ENCODE data around the gene SMARCA2.
"Not testable (repeated sequence)": the region's sequence is repeated elsewhere in the genome, so short reads cannot be mapped to it uniquely, and the experiment has no call there.

SMARCA2 gene

DNA sequence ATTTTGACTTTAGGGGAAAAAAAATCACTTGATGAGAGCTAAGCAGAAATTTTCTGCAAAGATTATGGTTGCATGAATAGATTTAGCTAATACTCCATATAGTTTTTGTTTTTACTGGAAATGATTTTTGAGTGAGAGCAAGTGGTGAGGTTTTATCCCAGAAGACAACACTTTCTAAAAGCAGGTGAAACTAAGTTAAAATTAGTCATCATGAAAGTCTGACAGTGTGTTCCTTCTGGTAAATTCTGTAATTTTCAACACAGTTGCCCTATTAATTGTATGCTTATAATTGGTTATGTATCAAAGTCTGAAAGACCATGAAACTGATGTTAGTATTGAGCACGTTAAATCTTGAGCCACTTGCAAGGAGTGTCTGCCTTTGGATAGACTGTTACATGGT is 91.5 kb downstream of the SMARCA2 start:
- DNase-seq: no peak

GRCh38 chr9:2107906-2108451 is 92.8 kb downstream of the SMARCA2 start:
- no peak for DNase-seq

DNA sequence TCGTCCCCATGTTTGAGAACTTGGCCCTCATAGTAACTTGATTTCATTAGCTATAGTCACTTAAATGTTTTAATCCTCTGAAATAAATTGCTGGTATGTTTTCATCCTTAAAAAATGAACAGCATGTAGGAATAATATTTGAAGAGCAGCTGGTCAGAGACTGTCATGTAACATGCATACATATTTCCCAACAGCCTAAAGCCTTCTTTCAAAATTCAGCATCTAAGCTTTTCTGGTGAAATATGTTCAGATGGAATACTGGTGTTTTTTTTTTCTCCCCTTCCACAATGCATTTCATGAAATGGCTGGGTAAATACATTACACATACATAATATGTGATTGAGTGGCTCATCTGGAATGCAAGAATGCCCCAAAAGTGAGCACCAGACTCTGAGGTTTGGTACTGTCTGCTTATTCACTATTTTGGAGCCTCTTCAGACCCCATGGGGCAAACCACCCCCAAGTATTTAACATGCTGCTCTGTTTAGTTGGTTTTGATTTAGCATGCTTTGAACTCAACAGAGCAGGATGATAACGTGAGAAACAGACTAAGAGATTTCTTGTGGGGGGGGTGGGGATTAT is 94.0 kb downstream of the SMARCA2 start:
- no peak for DNase-seq

GRCh38 chr9:2110036-2110435 is 94.9 kb downstream of the SMARCA2 start:
- no peak for DNase-seq

DNA sequence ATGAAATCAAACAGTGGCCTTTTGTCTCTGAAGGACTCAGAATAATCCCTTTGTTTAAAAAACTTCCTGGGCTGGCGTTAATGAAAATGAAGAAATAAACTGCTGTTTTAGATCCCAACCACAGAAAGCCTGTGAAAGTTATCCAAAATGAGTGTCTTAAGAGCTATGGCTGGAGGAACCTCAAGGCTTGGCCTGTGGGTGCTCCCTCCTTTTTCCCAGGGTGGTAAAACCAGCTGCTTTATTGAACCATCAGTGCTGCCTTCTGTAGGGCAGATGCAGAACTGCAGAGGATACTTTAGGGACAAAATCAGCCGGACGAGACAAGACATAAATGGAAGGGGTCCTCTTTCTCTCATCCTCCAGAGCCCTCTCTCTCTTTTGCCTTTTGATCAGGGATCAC is 100.9 kb downstream of the SMARCA2 start:
- no peak for DNase-seq

DNA sequence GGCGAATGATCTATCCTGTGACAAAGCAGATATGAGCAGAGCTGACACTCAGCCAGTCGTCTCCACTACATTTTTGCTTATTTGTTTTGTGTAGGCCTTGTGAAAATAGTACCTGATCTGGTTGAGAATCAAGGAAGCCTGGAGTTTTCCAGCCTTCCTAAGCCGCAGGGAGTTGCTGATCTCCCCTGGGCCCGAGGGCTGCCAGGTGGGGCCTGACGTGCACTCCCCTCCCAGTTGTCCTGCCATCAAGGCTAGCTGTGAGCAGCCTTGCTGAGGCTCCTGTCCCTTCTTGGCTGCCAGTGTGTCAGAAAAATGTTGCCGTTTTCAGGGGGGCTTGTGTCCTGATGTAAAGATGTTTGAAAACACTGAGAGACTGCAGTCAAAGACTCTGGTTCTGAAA is 102.4 kb downstream of the SMARCA2 start:
- no peak for DNase-seq

DNA sequence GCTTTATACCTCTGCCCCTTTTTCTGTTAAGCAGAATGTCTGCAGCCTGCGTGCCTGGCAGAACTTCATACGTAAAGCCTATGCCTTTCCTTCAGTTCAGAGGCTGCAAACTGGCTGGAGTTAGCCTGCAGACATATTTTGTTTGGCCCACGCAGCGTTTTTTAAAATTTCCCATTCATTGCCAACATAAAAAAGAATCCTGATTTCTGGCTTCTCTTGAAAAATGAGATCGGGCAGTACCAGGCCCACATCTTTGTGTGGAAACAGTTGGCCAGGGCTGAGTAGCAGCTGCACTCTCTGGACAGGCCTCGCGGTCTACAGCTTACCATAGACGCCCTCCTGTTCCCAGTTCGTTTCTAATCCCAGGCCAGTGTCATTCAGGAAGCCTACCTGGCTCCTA is 104.4 kb downstream of the SMARCA2 start:
- DNase-seq: no peak

DNA sequence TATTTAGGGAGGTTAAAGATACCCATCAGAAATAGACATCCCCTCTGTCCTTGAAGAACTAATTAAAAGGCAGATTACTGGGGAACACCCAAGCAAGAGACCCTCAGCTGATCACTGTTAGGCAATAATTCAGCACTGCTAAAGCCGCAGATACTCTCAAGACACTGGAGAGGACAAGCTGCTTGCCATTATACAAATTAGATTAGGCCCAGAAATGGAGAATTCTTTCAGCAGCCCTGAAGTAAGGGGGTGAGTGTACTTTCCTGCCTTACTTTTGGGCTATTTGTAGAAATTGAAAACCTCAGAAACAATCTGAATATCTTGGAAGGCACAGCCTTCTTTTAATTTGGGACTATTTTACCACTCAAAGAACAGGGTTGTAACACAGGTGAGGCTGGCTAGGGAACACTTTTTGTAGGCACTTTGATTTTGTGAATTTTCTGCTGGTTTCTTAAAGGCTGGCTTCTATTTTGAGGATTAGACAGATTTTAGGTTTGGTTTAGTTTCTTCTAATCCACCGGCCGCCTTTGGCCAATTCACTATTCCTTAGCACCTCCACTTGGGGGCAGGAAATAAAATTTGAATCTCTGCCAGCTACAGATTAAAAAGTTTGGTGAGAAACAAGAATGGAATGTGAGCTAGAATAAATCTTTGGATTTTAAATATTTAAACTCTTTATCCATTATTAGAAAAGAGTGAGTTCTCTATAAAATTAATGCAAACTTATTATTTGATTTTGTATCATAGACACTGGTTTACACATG is 106.0 kb downstream of the SMARCA2 start:
- no peak for DNase-seq

GRCh38 chr9:2122299-2122698 is 107.2 kb downstream of the SMARCA2 start:
- DNase-seq: no peak

GRCh38 chr9:2125906-2126305 is 110.8 kb downstream of the SMARCA2 start:
- no peak for DNase-seq

DNA sequence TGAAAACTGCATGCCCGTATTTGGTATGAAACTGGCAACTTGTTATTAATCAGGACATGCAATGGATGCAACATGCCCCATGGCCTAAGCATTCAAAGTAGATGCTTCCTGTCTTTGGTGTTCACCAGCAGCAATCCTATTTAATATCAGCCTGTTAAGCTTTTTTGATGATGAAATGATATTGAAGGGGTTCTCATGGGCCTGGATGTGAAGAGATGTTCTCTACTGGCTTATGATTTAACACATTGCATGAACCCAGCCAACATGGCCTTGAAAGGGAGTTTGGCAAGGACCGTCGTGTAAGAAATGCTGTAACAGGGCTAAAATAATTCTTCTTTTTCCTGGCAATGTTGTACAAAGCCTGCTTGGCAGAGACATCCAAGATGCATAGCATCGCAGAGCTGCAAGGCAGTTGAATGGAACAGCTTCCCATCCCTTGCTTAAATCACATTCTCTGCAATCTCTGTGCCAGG is 111.2 kb downstream of the SMARCA2 start:
- DNase-seq: no peak

GRCh38 chr9:2127486-2127885 is 112.3 kb downstream of the SMARCA2 start:
- DNase-seq: no peak

- DNase-seq: no peak
These were observed 113.0 kb downstream of the SMARCA2 start for GRCh38 chr9:2128141-2128540.

- no peak for DNase-seq
These were observed 113.5 kb downstream of the SMARCA2 start for GRCh38 chr9:2128618-2129017.

- no peak for DNase-seq
These were observed 115.8 kb downstream of the SMARCA2 start for GRCh38 chr9:2130941-2131340.

GRCh38 chr9:2132484-2133082 is 117.4 kb downstream of the SMARCA2 start:
- no peak for DNase-seq

DNA sequence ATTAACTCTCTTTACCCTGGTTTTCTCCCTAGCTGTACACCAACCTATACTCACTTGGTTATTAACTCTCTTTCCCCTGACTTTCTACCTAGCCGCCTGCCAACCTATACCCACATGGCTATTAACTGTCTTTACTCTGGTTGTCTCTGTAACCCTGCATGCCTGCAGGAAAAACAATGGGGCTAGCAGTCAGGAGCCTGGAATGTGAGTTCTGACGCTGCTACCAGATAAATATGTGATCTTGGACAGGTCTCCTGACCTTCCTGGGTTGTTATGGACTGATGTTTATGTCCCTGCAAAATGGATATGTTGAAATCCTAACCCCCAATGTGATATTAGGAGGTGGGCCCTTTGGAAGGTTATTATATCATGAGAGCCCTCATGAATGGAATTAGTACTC is 119.2 kb downstream of the SMARCA2 start:
- DNase-seq: no peak

DNA sequence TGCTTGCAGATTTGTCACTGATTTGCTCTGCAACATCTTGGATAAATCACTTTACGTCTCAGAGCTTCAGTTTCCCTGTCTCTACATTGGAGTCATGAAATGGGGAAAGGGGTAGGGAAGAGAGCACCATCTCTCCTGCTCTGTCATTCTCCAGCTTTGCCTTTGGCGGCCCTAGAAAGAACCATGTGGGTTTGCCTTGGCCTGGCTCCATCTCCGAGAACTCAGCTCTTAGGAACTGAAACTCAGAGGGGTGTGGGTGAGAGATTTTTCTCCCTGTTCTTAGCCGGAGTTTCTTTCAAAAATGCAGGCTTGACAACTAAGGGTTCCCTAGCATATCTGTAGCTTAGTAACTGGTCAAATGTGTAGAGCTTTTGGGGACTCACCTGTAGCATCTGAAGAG is 123.5 kb downstream of the SMARCA2 start:
- no peak for DNase-seq

- DNase-seq: no peak
These were observed 125.6 kb downstream of the SMARCA2 start for GRCh38 chr9:2140600-2141223.

DNA sequence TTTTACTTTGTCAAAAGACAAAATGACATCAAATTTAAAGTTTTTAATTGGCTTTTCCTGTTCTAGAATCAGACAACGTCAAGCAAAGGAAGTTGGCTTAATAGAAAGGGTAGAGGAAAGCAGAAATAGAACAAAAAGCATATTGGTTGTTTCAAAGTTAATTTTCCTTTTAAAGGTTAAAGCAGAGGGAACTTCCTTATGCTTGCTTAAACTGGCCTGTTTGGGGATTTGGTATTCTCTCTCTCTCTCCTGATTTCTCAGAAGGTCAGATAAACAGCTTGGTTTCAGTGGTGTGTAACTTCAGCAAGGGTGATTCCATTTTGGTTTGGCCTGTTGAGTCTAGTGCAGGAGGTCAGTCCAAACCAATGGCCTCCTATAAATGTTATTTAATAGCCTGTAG is 127.1 kb downstream of the SMARCA2 start:
- DNase-seq: no peak

GRCh38 chr9:2144619-2145018 is 129.5 kb downstream of the SMARCA2 start:
- no peak for DNase-seq

- DNase-seq: no peak
These were observed 130.6 kb downstream of the SMARCA2 start for GRCh38 chr9:2145746-2146145.

- DNase-seq: not testable (repeated sequence)
These were observed 131.6 kb downstream of the SMARCA2 start for GRCh38 chr9:2146700-2147099.

GRCh38 chr9:2150338-2150737 is 135.2 kb downstream of the SMARCA2 start:
- no peak for DNase-seq

Data from CD4-positive, alpha-beta T cell treated with Interferon gamma for 1 hour (primary cell).